22Rv1 (cell line): Measurements from ENCODE around the gene CTTNBP2.

Source experiments
- H3K27ac ChIP-seq: fragments of 450-650 bp; 2 replicates; pipeline ENCODE4 v1.5.1; 2017
- CTCF ChIP-seq: fragments of 450-650 bp; IDR thresholded peaks from 2 replicates; pipeline ENCODE4 v1.5.1; 2017; ENCODE audit warnings: mild to moderate bottlenecking
- ZFX ChIP-seq: fragments of 450-650 bp; IDR thresholded peaks from 2 replicates; pipeline ENCODE4 v1.6.1; 2017; ENCODE audit warnings: antibody characterized with exemption, borderline replicate concordance

Gene CTTNBP2

GRCh38 chr7:117819558-117819957 lies 53.7 kb downstream of the CTTNBP2 start:
- H3K27ac ChIP-seq, result no peak overlapping the region
- no peak for TF ChIP-seq CTCF
- TF ChIP-seq ZFX, result no peak

- TF ChIP-seq ZFX (no peak), CTCF (no peak)
- H3K27ac ChIP-seq, result no peak overlapping the region
Observed at GRCh38 chr7:117818232-117818631, 55.0 kb downstream of the CTTNBP2 start.

- no peak for TF ChIP-seq CTCF
- no peak for TF ChIP-seq ZFX
- H3K27ac ChIP-seq, result no peak overlapping the region
Observed at GRCh38 chr7:117816727-117817126, 56.5 kb downstream of the CTTNBP2 start.

- TF ChIP-seq CTCF (no peak), ZFX (no peak)
- H3K27ac ChIP-seq, result no peak overlapping the region
Observed at GRCh38 chr7:117811696-117812095, 61.5 kb downstream of the CTTNBP2 start.

GRCh38 chr7:117810642-117811512 lies 62.4 kb downstream of the CTTNBP2 start:
- TF ChIP-seq CTCF (no peak), ZFX (no peak)
- no peak overlapping the region for H3K27ac ChIP-seq

GRCh38 chr7:117809958-117810357 lies 63.3 kb downstream of the CTTNBP2 start:
- H3K27ac ChIP-seq, result no peak overlapping the region
- TF ChIP-seq ZFX (no peak), CTCF (no peak)

- H3K27ac ChIP-seq, result no peak overlapping the region
Observed at GRCh38 chr7:117808910-117809705, 64.1 kb downstream of the CTTNBP2 start.

More at GRCh38 chr7:117808910-117809705, 64.1 kb downstream of the CTTNBP2 start:
- TF ChIP-seq ZFX, result no peak
- TF ChIP-seq CTCF, result no peak
